EH (cell line): ENCODE measurements around the gene ENPP5.
"Not testable (repeated sequence)": the region's sequence is repeated elsewhere in the genome, so short reads cannot be mapped to it uniquely, and the experiment has no call there.

Experiments used
- DNase-seq: peaks from one replicate; pipeline ENCODE4 v3.0.0-alpha.2; 2015; ENCODE audit warnings: low read depth

ENPP5 gene

DNA sequence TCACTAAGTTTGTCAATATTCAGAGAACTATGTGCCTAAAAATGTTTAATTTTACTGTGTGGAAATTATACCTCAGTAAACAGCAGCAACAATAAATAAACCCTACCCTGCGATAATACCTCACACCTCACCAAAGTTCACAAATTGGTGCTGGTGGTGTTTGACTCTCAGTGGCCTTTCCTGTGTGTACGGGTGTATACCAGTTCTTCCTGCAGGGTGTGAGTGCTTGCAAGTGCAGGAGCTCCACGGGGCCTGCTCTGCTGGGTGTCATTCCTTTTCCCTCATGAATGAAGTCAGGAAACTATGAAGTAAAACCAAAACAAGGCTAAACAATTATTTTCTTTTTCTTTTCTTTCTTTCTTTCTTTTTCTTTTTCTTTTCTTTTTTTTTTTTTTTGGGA, 4.1 kb upstream of the ENPP5 start:
- no peak for DNase-seq

DNA sequence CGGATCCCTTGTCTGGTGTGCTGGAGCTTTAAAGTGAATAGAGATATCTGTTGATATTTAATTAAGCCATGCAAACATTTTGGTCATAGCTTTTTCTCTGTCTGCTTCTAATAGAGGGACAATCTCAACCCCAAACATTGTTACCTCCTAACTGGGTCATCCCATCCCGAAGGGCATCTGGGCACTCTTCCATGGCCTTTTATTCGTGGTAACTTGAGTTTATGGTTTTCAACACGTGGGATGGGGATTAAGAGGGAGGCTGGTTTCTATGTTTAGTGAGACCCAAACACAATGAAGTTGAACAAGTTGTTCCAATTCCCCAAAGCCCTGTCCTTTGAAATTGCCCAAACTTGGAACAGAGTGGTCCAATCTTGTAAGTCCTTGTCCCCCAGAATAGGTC, 1.4 kb upstream of the ENPP5 start:
- no peak for DNase-seq

DNA sequence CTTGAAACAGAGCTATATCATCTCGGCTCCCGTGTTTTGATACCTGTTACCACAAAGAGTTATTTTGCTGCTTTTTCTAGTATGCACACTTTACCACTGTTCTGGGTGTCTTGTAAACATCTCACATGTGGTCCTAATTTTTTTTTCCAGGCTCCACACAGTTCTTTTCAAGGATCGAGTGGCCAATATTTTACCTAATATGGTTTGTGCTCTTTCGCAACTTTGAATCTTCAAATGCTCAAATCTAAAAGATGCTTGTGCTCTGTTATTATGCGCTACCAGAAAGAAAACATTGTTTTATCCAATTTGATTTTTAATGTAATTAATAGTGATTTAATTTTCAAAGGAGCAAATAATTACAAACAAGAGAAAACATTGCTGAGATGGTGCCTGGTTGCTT, 10.7 kb downstream of the ENPP5 start:
- DNase-seq, result no peak

DNA sequence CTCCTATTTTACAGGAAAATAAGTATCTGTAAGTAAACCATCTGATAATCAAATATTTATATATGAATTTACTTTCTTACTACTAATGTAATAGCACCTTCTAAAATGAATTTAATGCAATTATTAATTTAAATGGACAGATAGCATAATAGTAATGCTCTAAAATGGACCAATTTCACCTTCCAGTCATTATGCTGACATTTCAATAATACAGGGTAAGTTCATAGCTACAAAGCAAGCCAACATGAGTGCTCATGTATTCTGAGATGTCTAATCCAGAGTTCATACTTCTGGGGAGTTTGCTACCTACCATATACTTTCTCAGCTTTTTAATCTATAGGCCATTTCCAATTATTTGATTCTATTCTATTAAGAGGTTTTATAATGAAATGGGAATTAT, 11.6 kb downstream of the ENPP5 start:
- DNase-seq, result no peak

DNA sequence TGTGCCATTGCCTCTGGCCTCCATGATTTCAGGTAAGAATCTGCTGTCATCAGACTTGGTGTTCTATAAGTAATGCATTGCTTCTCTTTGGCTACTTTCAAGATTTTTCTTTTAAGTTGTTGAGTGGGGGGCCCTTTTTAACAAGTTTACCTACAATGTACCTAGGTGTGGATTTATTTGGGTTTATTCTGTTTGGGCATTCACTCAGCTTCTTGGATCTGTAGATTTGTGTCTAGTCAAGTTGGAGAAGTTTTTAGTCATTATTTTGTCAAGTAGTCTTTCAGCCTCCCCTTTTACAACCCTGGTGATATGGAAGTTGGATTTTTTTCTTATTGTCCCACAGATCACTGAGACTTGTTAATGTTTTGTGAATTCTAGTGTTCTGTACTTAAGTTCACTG, 14.1 kb downstream of the ENPP5 start:
- no peak for DNase-seq

DNA sequence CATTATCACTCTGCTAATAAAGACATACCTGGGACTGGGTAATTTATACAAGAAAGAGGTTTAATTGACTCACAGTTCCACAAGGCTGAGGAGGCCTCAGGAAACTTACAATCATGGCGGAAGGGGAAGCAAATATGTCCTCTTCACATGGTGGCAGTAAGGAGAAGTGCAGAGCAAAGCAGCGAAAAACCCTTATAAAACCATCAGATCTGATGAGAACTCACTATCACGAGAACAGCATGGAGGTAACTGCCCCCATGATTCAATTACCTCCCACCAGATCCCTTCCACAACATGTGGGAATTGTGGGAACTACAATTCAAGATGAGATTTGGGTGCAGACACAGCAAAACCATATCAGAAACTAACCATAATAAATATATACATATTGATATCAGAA, 21.7 kb downstream of the ENPP5 start:
- not testable (repeated sequence) for DNase-seq

DNA sequence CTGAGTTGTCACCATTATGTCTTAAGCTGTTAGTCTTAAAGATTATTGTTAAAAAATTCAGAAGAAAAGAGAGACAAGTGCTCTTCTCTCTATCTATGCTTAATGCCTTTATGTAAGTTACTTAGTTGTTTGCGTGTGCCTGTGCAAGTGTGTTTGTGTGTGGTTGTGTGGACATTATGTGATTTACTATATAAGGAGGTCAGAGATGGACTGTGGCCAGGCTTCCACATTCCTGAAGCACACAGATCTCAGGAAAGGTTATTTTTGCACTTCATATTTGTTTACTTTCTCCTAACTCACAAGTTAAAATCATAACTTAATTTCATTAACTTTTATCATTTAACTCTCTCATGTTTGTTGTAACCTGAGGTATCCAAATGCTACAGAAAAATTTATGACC, 26.5 kb downstream of the ENPP5 start:
- no peak for DNase-seq

DNA sequence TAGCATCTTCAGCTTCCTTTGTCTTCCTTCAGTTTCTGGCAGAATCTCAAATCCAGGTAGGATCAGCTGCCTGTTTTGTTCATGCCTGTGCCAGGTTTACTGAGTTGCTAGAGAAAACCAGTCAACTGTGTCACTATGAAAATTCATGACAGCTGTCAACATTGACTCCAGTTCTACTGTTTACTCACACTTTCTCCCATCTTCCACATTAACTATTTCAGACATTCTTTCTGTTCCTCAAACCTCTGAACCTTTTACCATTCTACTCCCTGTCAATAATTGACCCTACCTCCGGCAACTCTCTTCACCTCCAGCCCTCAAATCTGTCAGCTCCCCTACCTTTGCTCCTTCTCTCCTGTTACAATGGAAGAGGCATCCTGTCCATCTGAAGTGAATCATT, 32.5 kb downstream of the ENPP5 start:
- DNase-seq, result no peak

DNA sequence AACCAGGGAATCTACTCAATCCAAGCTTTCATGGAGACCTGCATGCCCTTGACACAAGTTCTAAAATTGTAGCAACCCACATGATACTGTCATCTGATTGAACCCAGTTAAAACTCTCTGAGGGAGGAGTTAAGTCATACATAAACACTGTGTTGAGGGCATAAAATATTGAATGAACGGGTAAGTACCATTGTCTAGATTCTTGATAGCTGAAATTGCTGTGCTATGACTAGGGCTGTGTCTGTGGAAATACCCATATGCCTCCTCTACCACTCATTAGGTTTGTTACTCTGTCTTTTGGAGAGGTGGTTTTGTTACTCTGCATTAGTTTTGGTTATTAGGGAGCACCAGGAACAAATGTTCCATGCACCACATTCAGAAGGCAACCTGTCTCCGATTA, 33.4 kb downstream of the ENPP5 start:
- DNase-seq, result no peak

DNA sequence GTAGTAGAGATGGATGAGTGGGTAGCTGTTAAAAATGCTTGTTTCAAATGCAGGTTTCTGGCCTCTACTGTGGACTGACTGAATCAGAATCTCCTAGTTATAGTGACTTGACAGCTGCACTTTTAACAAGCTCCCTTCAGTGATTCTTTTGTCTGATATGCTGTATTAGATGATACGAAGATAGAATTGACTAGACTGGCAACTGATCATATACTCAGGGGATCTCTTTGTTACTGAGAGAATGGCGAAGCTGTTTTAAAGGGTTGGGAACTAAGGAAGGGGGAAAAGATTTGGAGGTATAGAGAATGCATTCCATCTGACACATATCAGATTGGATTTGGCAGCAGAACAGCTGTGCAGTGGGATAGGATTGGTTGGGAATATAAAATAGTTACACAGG, 33.9 kb downstream of the ENPP5 start:
- no peak for DNase-seq

DNA sequence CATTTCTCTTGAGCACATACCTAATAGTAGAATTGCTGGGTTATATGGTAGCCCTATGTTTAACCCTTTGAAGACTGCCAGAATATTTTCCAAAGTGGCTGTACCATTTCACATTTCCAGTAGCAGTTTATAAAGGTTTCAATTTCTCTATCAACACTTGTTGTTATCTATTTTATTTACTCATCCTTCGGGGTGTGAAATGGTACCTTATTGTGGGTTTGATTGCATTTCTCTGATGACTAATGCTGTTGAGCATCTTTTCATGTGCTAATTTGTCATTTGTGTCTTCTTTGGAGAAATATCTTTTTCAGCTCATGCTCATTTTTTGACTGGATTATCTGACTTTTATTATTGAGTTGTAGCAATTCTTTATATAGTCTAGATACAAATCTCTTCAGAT, 35.6 kb downstream of the ENPP5 start:
- DNase-seq, result no peak

DNA sequence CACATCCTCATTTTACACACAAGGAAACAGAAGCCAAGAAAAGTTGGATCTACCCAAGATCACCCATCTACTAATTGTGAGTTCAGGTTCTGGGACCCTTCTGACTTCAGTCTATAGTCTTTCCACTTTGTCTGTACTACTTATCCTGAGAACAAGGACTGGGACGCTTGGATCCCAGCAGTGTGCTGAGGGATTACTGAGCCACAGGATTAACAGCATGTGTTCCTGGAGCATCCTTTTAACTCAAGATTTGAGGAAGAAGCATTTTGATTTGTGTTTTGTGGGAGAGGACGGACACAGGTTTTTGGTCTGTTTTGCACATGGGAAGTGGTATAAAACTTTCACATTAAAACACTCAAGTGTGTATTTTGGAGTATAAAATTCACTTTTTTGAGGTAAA, 36.6 kb downstream of the ENPP5 start:
- DNase-seq, result no peak

DNA sequence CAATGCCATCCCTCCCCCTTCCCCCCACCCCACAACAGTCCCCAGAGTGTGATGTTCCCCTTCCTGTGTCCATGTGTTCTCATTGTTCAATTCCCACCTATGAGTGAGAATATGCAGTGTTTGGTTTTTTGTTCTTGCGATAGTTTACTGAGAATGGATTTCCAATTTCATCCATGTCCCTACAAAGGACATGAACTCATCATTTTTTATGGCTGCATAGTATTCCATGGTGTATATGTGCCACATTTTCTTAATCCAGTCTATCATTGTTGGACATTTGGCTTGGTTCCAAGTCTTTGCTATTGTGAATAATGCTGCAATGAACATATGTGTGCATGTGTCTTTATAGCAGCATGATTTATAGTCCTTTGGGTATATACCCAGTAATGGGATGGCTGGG, 39.5 kb downstream of the ENPP5 start:
- DNase-seq, result not testable (repeated sequence)

DNA sequence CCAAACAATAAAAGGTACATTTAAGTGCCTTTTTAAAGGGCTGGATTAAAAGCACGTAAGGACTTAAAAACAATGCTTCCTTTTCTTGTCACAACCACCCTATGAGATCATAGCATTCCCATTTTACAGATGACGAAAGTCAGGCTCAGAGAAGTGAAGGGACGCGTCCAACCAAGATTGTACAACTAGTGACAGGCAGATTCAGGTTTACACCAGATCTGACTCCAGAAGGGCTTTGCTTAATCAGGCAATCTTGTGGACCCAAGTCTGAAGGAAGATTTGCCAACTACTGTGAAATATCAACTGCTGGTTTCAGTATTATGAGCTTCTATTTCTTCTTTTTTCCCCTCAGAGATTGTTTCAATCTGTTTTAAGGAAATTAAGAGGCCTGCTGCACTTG, 40.1 kb downstream of the ENPP5 start:
- no peak for DNase-seq

DNA sequence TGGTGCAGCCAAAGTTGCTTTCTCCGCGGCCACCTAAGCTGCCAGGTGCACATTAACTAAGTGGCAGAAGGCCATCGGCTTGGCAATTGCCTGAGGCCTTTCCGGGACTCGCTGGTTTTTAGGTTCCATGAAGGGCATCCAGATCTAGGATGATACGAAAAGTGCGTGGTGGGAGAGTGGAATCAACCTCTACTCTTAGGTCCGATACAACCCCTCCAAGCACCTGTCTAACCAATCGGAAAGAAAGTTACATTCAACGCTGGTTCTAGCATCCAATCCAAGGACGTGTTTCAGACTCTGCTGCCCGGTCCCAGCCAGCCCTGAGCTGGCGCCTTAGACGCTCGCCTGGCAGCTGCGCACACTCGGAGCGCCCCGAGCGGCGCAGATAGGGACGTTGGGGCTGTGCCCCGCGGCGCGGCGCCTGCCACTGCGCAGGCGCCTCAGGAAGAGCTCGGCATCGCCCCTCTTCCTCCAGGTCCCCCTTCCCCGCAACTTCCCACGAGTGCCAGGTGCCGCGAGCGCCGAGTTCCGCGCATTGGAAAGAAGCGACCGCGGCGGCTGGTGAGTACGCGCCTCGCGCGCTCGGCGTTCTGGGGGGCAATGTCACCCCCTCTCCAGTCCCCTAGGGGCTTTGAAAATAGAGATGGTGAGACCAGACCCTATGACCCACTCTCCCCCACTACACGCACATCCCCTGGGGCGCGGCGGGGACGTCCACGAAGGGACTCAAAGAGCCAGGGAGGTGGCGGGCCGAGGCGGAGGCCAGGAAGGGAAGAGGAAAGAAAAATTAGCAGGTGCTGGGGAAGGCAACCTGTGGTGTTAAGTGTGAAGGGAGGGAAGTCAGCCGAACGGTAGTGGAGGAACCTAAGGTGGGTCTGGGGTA, 40.9 kb downstream of the ENPP5 start, which contains the start of gene ENPP4:
Gene ENPP4, plus strand, starts transcription at position 361 of the 883 bp plus-strand sequence. CDS start 9,595 bp downstream, outside the sequence.
- DNase-seq, result peak; percentile 48

DNA sequence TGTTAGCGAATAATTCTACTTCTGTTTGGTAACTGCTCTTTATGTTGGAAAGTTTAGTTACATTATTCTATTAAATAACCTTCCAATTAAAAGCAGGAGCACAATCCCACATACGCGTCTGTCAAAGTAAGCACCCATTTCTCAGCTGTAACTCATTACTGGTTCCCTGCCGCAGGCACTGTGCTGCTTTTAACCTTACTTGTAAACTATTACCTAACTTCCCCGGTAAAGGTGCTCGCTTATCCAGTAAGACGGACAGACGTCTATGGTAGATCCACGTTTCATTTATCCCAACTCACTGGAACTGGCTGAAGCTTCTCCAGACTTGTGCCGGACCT, 41.5 kb downstream of the ENPP5 start:
- no peak for DNase-seq

DNA sequence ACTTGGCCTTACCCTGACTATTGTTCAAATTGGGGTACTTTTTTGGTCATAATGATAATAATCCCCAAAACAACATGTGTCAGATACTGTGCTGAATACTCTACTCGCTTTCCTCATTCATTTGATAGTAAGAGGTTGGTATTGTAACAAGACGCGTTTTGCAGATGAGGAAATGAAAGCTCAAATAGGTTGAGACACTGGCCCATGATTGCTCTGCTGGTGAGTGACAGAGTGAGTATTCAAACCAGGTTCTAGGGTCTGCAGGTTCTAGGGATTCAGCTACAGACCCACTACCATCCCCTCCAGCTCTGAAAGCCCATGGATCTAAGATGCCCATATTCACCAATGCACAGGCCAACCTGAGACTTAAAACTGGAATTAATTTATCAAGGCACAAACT, 42.3 kb downstream of the ENPP5 start:
- DNase-seq, result no peak

DNA sequence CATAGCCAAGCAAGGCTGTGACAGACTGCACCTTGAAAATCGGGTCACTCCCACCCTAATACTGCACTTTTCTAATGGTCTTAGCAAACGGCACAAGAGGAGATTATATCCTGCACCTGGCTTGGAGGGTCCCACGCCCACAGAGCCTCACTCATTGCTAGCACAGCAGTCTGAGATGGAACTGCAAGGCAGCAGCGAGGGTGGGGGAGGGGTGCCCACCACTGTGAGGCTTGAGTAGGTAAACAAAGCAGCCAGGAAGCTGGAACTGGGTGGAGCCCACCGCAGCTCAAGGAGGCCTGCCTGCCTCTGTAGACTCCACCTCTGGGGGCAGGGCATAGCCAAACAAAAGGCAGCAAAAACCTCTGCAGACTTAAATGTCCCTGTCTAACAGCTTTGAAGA, 51.1 kb downstream of the ENPP5 start:
- DNase-seq, result not testable (repeated sequence)

DNA sequence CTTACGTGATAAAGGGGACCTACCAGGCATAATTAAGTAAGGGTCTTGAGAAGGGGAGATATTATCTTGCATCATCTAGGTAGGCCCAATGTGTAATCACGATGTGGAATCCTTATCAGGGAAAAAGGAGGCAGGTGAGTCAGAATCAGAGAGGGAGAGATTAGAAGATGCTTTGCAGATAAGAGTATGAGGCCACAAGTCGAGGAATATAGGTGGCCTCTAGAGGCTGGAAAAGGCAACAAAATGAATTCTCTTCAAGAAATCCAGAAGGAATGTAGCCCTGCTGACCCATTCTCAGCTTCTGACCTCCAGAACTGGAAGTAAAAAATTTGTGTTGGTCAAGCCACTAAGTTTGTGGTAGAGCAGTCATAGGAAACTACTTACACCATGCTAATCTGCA, 51.9 kb downstream of the ENPP5 start:
- DNase-seq, result no peak

DNA sequence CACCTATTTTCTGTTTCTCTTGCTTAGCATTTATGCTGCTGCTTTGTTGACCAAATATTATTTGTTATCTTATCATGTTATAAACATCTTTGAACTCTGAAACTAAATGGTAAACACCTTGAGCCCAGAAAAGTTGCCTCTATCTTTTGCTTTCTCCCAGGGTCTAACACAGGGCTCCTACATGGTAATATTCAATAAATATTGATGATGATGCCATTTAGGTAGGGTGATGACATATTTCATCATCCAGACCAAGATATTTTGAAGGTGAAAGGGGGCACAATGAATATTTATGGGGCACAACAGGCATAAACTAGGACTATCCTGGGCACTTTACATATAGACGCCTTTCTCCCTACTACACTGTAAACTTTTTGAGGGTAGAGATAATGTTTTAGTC, 52.6 kb downstream of the ENPP5 start:
- no peak for DNase-seq

DNA sequence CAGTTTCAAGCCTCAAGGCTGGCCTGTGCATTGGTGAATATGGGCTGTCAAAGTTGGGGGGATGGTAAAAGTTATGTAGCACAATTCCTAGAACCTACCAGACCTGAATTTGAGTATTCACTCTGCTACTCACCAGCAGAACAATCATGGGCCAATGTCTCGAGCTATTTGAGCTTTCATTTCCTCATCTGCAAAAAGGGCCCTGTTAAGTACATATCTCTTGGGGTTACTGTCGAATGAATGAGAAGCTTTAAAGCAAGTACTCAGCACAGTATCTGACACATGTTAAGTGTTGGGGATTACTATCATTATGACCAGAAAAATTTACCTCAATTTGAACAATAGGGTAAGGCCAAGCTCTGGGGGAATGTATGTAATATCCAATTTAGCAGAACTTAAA, 54.5 kb downstream of the ENPP5 start:
- DNase-seq, result no peak

DNA sequence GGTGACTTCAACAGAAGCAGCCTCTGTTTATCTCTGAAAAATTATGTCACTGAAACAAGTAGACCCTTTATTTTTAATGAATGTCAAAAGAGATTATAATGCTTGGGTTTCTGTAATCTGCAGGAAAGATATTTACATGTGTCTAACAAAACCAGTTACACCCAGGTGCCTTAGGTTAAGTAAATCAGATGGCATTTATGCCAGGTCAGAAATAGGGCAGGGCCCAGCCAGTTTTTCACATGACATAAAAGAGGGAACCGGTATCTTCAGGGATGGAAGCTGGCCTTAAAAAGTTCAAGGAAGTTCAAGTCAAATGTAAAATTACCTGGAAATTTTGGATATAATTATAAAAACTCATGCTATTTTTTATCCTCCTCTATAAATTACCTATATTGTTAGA, 55.1 kb downstream of the ENPP5 start:
- no peak for DNase-seq

DNA sequence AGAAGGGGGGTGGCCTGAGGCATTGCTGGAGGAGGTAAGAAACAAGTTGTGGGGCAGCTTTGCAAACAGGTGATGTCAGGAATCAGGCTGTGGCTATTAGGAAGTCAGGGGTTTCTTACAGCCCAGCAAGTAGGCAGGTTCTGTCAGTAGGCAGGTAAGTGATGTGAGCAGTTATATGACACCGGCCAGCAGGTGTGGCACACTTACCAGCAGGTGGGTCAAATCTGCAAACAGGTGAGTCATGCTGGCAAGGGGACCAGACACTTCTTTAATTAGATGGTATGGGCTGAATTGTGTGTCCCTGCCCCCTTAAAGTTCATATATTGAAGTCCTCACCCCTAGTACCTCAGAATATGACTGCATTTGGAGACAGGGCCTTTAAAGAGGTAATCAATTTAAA, 57.4 kb downstream of the ENPP5 start:
- no peak for DNase-seq
